ENCODE measurements around the gene PPP1R14C. TPM values are rescaled to one million over a fixed set of nuclear protein-coding genes. Genes with fewer than 3 reads are reported as not detected.

PPP1R14C gene
- polyA plus RNA-seq, 4 donors, result 19.0 to 23.3 (median 21.3) TPM

DNA sequence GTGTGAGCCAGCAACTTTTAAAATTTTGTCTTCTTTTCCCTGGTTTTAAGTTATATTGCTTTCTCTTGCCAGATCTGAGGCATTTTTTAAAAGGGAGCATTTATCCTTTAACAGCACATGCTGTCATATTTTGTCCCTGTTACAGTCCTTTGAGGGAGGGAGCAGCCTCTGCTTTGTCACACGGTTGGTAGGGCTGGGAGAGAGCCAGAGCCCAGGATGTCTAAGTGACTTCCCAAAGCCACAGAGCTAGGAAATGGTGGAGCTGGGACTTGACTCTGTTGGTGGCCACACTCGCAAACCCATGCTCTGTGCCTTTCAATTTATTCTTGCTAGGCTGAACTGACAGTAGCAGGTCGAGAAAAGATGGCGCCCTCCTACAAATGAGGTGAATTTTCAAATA is 145.6 kb downstream of the PPP1R14C start:
- DNase-seq (ENCODE audit: low read depth in 4 of 4, low spot score in 2 of 4), result no peak

DNA sequence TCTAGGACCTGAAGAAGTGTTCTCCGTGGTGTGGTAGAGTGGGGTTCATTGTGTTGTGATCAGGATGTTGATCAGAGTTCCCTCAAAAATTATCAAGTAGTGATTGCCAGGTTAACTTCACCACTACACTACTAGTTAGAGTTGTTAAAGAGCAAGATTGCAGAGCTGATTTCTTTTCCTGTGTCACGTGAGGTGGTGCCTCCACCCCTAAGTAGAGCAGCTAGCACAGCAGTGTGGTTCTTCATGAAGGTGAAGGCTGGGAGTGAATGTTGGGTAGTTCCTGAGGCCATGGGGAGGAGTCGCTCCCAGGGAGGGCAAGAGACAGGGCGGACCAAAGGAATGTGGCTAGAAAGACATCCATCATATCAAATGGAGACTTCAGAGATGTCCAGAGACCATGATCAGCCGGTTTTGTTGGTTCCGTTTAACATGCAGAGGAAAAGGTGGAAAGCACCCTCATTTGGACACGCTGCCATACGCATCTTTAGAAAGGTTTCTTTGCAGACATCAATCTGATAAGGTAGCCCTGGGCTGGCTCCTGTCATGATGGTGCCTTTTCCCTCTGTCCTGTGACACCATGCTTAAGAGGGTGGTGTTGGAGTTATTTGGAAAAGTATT is 146.7 kb downstream of the PPP1R14C start:
- no peak for DNase-seq (ENCODE audit: low read depth in 4 of 4, low spot score in 2 of 4)

DNA sequence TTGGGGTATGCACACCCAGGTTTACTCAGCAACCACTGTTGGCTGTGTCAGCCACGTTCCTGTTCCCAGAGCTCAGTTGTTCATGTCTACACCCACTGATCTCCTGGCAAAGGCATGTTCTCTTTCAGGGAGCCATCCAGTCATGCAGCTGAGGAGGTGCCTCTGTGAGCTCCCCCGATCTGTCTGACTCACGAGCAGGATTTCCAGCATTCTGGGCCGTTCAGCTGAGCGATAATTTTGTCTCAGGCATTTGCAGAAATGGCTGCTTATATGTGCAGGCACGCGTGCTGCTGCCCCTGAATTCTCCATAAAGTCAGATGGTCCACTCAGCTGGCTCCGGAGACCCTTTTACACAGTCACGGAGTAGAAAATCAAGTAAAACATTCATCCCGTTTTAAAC is 147.6 kb downstream of the PPP1R14C start:
- no peak for DNase-seq (ENCODE audit: low read depth in 4 of 4, low spot score in 2 of 4)

DNA sequence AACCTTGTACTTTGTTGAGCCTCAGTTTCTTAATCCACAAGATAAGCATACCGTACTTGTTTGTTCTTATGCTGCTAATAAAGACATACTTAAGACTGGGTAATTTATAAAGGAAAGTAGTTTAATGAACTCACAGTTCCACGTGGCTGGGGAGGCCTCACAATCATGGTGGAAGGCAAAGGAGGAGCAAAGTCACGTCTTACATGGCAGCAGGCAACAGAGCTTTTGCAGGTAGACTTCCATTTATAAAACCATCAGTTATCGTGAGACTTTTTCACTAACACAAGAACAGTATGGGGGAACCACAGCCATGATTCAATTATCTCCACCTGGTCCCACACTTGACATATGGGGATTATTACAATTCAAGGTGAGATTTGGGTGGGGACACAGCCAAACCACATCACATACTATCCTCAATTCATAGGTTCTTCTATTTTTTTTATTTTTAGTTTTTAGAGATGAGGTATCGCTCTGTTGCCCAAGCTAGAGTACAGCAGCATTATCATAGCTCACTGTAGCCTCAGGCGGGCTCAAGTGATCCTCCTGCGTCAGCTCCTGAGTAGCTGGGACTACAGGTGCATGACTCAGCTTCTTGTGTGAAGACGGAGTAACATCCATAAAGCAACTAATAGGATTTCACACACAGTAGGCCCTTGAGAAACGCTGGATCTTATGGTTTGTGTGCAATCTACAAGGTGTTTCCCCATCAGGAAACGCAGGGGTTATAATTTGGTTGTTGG is 149.3 kb downstream of the PPP1R14C start:
- DNase-seq (ENCODE audit: low read depth in 4 of 4, low spot score in 2 of 4), result no peak

DNA sequence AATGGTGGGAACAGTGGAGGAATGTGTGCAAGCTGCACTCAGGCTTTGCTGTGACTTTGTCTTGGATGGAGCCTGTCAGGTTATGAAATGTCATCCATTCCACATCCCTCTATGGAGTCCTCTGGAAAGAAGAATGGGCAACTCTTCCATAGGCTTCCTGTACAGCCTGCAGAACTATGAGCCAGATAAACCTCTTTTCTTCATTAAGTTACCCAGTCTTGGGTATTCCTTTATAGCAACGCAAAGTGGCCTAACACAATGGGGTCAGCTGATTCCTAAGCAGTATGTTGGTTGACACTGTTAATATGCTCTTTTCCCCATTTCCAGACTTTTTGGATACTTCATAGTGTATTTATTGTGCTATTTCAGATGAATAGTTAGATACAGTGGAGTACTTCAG is 150.2 kb downstream of the PPP1R14C start:
- no peak for DNase-seq (ENCODE audit: low read depth in 4 of 4, low spot score in 2 of 4)

DNA sequence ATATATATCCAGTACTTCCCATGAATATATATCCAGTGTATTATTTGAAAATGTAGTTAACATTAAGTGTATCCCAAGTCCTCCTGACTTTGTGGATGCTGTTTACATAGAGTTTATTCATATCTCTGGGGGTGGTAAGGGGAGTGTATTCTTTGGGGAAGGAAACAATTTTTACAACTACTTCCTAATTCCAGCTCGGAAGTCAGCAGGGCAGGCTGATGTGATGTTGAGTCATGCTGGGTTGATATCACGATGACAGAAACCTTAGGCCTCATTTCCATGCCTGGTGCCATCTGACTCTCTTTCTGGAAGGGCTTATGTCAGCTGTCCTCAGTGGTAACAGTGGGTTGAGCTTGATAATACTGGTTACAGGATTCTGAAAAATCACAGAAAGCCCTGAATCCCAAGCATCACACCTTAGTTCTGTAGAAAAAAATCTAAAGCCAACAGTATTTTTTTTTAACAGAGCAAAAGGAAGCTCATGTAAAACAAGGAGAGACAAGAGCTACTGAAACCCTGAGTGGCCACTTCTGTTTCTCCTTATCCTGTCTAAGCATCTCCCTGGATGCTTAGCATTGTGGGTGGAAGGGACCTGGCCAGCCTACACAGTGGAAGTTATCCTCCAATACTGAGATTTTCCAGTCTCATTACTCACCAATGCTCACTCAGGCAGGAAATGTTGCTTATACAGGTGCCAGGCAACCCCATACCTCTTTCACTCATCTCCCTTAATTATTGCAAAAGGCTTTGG is 150.8 kb downstream of the PPP1R14C start:
- no peak for DNase-seq (ENCODE audit: low read depth in 4 of 4, low spot score in 2 of 4)

DNA sequence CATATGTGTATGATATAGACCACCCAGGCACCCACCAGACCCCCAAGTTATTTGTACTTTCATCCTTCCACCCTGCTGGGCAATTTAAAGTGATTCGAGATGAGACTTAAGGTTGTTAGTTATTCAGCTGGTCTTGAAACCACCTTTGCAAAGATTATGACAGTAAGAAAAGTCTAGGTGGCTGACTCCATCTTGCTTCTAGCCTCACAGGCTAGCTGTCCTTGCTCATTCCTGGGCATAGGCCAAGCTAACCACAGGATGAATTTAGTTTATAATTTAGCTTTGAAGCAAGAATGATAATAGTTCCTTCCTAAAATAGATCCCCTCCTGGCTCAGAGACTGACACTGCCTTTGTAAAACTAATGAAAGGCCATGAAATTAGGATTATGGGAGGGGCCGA is 154.0 kb downstream of the PPP1R14C start:
- no peak for DNase-seq (ENCODE audit: low read depth in 4 of 4, low spot score in 2 of 4)

DNA sequence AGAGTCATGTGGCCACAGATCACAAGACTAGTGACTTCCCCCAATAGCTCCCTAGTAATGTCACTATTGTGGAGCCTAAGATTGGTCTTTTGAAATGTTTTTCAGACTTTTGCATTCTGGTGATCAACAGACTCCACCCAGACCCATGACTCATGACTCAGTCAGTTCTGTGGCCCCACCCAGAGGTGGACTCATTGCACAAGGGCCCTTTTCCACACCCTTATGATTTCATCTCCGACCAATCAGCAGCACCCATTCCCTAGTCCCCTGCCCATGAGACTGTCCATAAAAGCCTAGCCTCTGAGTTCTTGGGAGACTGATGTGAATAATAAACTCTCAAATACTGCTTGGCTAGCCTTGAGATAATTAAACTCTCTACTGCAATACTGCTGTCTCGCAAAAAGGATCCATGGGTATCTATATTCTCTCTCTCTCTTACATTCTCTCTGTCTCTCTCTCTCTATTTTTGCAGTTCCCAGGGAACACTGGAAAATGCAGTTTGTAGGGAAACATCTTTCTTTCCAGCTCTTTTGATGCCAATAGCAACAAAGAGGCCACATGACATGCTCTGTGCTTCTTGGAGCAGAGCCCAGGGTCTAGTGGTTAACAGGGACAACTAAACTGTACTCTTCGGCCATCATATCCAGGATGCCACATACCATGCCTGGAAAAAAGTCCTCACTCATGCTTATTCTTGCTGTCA is 154.6 kb downstream of the PPP1R14C start:
- no peak for DNase-seq (ENCODE audit: low read depth in 4 of 4, low spot score in 2 of 4)

DNA sequence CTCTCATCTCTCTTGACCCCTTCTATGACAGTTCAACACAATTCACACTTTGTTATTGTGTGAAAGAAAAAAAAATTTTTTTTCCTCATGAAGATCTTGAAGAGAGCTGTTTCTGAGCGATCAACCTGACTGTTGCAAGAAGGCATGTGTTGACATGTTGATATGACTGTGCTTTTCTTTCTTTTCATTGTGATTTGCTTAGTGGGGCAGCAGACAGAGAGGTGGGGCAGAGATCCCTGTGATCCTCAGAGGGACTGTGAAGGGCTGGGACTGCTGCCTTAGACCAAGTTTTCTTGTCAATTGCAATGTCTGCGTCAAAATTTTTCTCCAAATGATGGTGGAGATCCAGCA is 155.2 kb downstream of the PPP1R14C start:
- DNase-seq (ENCODE audit: low read depth in 4 of 4, low spot score in 2 of 4), result no peak

DNA sequence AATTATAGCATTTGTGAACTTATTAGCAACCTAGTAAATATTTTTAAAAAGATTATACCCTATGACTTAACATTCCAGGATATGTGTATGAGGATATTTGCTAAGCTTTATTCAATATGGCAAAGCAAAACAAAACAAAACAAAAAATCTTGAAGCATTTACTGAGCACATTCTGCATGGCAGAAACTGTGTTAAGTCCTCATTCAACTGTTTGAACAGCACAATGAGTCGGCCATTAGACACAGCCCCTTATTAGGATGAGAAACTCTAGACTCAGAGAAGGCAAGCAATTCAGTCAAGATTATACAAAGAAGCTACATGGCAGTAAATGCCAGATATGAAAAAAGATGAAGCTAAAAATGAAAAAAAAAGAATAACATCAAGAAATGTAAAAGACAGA is 155.8 kb downstream of the PPP1R14C start:
- DNase-seq (ENCODE audit: low read depth in 4 of 4, low spot score in 2 of 4), result no peak

Other genes starting within 250 kb of the PPP1R14C start
- gene RAET1E, start 244.9 kb upstream of the PPP1R14C start, polyA plus RNA-seq (ENCODE audit: insufficient read length in 4 of 4), result 1 to 10 TPM in 1 of 4 donors, under 1 TPM in 3; 0.29 to 1.1 (median 0.70) TPM
- gene RAET1G, start 219.9 kb upstream of the PPP1R14C start, polyA plus RNA-seq (ENCODE audit: insufficient read length in 4 of 4), result 1 to 10 TPM in 3 of 4 donors, under 1 TPM in 1; 0.90 to 1.8 (median 1.2) TPM
- gene ULBP2, start 201.0 kb upstream of the PPP1R14C start, polyA plus RNA-seq (ENCODE audit: insufficient read length in 4 of 4), result under 1 TPM; 0.41 to 0.74 (median 0.54) TPM
- gene ULBP1, start 179.1 kb upstream of the PPP1R14C start, polyA plus RNA-seq (ENCODE audit: insufficient read length in 4 of 4), result 1 to 10 TPM in 3 of 4 donors, under 1 TPM in 1; 0.99 to 1.8 (median 1.6) TPM
- not detected for gene RAET1L, start 117.5 kb upstream of the PPP1R14C start, polyA plus RNA-seq (ENCODE audit: insufficient read length in 4 of 4)
- gene ULBP3, start 73.9 kb upstream of the PPP1R14C start, polyA plus RNA-seq (ENCODE audit: insufficient read length in 4 of 4), result 10 to 100 TPM in 2 of 4 donors, 1 to 10 TPM in 2; 7.9 to 10.7 (median 9.1) TPM
- 1 to 10 TPM; 3.2 to 4.6 (median 4.2) TPM for gene IYD, start 226.0 kb downstream of the PPP1R14C start, polyA plus RNA-seq (ENCODE audit: insufficient read length in 4 of 4)